ENCODE data around the gene TMEM120B.
A peak's percentile ranks its signal among the peaks of the same experiment; 100 is the strongest.

The TMEM120B gene

GRCh38 chr12:121808623-121809022 is 96.1 kb downstream of the TMEM120B start:
- peaks cover 29% of the 10 kb centered on the region for H4K20me1 ChIP-seq (ENCODE audit: control insufficient read depth, insufficient read depth, low read depth, low read length)
- no peaks in the 10 kb centered on the region for H3K9me2 ChIP-seq (replicated peaks; ENCODE audit: control insufficient read depth, low read length)
- H3K4me2 ChIP-seq (ENCODE audit: low read length) = no peak overlapping the region
- no peaks in the 10 kb centered on the region for H3K27me3 ChIP-seq (ENCODE audit: control insufficient read depth, low read length)
- TF ChIP-seq CTCF (IDR thresholded peaks at IDR 0.05; ENCODE audit: low read depth, low read length, poor library complexity, severe bottlenecking) (no peak), EZH2phosphoT487 (IDR thresholded peaks at IDR 0.05; ENCODE audit: borderline replicate concordance, low read length) (no peak)
- no peak overlapping the region for H3K4me3 ChIP-seq (ENCODE audit: low read length)
- H3K79me2 ChIP-seq (ENCODE audit: control insufficient read depth, low read length) = peaks cover 80% of the 10 kb centered on the region
- H3K4me1 ChIP-seq (ENCODE audit: control insufficient read depth, low read length) = peaks cover 52% of the 10 kb centered on the region
- no peak overlapping the region for H3K27ac ChIP-seq (ENCODE audit: low read depth, low read length)
- peaks cover 85% of the 10 kb centered on the region for H3K36me3 ChIP-seq (ENCODE audit: control insufficient read depth, low read length)
- no peaks in the 10 kb centered on the region for H3K9me3 ChIP-seq (ENCODE audit: control insufficient read depth, insufficient read depth, low read length)
- peaks cover 12% of the 10 kb centered on the region for H3F3A ChIP-seq (ENCODE audit: control insufficient read depth, insufficient read depth)

- H3K4me3 ChIP-seq (ENCODE audit: low read length) = no peak overlapping the region
- TF ChIP-seq EZH2phosphoT487 (IDR thresholded peaks at IDR 0.05; ENCODE audit: borderline replicate concordance, low read length) = no peak
- TF ChIP-seq CTCF (IDR thresholded peaks at IDR 0.05; ENCODE audit: low read depth, low read length, poor library complexity, severe bottlenecking) = no peak
- no peaks in the 10 kb centered on the region for H3K27me3 ChIP-seq (ENCODE audit: control insufficient read depth, low read length)
- H3K27ac ChIP-seq (ENCODE audit: low read depth, low read length) = no peak overlapping the region
- no peak overlapping the region for H3K4me2 ChIP-seq (ENCODE audit: low read length)
- peaks cover 29% of the 10 kb centered on the region for H4K20me1 ChIP-seq (ENCODE audit: control insufficient read depth, insufficient read depth, low read depth, low read length)
- H3K36me3 ChIP-seq (ENCODE audit: control insufficient read depth, low read length) = peaks cover 90% of the 10 kb centered on the region
- peaks cover 52% of the 10 kb centered on the region for H3K4me1 ChIP-seq (ENCODE audit: control insufficient read depth, low read length)
- H3K9me3 ChIP-seq (ENCODE audit: control insufficient read depth, insufficient read depth, low read length) = no peaks in the 10 kb centered on the region
- H3F3A ChIP-seq (ENCODE audit: control insufficient read depth, insufficient read depth) = peaks cover 12% of the 10 kb centered on the region
- H3K9me2 ChIP-seq (replicated peaks; ENCODE audit: control insufficient read depth, low read length) = no peaks in the 10 kb centered on the region
- peaks cover 83% of the 10 kb centered on the region for H3K79me2 ChIP-seq (ENCODE audit: control insufficient read depth, low read length)
These were observed 97.2 kb downstream of the TMEM120B start for GRCh38 chr12:121809712-121810116.

- H3K4me3 ChIP-seq (ENCODE audit: low read length) = peak overlapping the region; percentile 78; the same call in 1 of the 2 replicates
- no peaks in the 10 kb centered on the region for H3K9me3 ChIP-seq (ENCODE audit: control insufficient read depth, insufficient read depth, low read length)
- peaks cover 91% of the 10 kb centered on the region for H3K36me3 ChIP-seq (ENCODE audit: control insufficient read depth, low read length)
- H3K4me2 ChIP-seq (ENCODE audit: low read length) = peak overlapping the region; percentile 84
- no peaks in the 10 kb centered on the region for H3K27me3 ChIP-seq (ENCODE audit: control insufficient read depth, low read length)
- peaks cover 77% of the 10 kb centered on the region for H3K79me2 ChIP-seq (ENCODE audit: control insufficient read depth, low read length)
- TF ChIP-seq EZH2phosphoT487 (IDR thresholded peaks at IDR 0.05; ENCODE audit: borderline replicate concordance, low read length) (no peak), CTCF (IDR thresholded peaks at IDR 0.05; ENCODE audit: low read depth, low read length, poor library complexity, severe bottlenecking) (no peak)
- no peaks in the 10 kb centered on the region for H3K9me2 ChIP-seq (replicated peaks; ENCODE audit: control insufficient read depth, low read length)
- H3K27ac ChIP-seq (ENCODE audit: low read depth, low read length) = no peak overlapping the region
- peaks cover 12% of the 10 kb centered on the region for H3F3A ChIP-seq (ENCODE audit: control insufficient read depth, insufficient read depth)
- H4K20me1 ChIP-seq (ENCODE audit: control insufficient read depth, insufficient read depth, low read depth, low read length) = peaks cover 29% of the 10 kb centered on the region
- peaks cover 52% of the 10 kb centered on the region for H3K4me1 ChIP-seq (ENCODE audit: control insufficient read depth, low read length)
These were observed 97.8 kb downstream of the TMEM120B start for GRCh38 chr12:121810234-121810817.

All from DOHH2 (cell line).